ENCODE data around the gene GAB2.

The GAB2 gene

DNA sequence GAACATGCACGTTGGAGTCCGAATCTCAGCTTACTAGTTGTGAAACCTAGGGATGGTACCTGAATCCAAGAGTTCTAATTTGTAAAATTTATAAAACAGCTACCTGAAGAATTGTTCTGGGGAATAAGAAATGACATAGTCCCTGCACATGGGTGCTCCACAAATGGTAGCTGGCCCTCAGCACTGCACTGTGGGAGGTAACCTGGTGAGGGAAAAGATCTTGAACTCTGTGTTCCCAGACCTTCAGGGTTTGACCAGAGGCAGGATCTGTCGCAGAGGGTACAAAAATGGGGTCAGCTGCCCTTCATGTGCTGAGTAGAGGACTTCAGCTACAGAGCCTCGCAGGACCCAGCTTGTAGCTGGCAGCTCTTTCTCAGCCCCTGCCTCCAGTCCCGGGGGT is 155.4 kb downstream of the GAB2 start:
- Histone ChIP-seq H3K4me3 (ENCODE audit: low read depth, low read length) (no peak overlapping the region), H3K36me3 (replicated peaks) (no peaks in the 10 kb centered on the region), H3K27me3 (replicated peaks) (no peaks in the 10 kb centered on the region), H3K27ac (no peak overlapping the region)
- in situ Hi-C loops (cut with HindIII; ENCODE audit: low pct_ligation_motif_present, low sequenced_read_pairs), result no loop called here
- no peak for TF ChIP-seq CTCF (IDR thresholded peaks at IDR 0.05; ENCODE audit: low read depth, low read length, missing control alignments)
- no peak for DNase-seq

- no peak for TF ChIP-seq CTCF (IDR thresholded peaks at IDR 0.05; ENCODE audit: low read depth, low read length, missing control alignments)
- no peak overlapping the region for H3K27ac ChIP-seq
- H3K36me3 ChIP-seq (replicated peaks), result no peaks in the 10 kb centered on the region
- in situ Hi-C loops (cut with HindIII; ENCODE audit: low pct_ligation_motif_present, low sequenced_read_pairs), result no loop called here
- no peak for DNase-seq
- H3K27me3 ChIP-seq (replicated peaks), result no peaks in the 10 kb centered on the region
- no peak overlapping the region for H3K4me3 ChIP-seq (ENCODE audit: low read depth, low read length)
These were observed 155.8 kb downstream of the GAB2 start for GRCh38 chr11:78261828-78262227.

DNA sequence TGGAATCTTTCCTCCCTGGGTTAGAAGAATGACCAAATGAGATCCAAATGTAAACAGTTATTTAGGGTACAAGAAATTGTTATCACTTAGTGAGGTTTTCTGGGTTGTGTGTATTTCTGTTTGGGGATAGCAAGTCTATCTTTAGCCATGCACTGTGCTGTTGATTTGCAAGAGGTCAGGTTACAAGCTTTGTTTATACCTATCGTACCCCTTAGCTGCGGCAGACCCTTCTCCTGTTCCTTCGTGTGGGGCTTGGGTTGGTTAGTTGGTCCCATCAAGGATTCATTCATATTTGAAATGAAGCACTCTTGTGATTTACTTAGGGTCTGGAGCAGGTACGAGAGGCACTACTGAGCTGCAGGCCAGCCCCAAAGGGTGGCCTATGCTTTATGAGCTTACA is 156.3 kb downstream of the GAB2 start:
- no peak for TF ChIP-seq CTCF (IDR thresholded peaks at IDR 0.05; ENCODE audit: low read depth, low read length, missing control alignments)
- no peak for DNase-seq
- in situ Hi-C loops (cut with HindIII; ENCODE audit: low pct_ligation_motif_present, low sequenced_read_pairs), result no loop called here
- H3K27me3 ChIP-seq (replicated peaks), result no peaks in the 10 kb centered on the region
- H3K27ac ChIP-seq, result no peak overlapping the region
- no peaks in the 10 kb centered on the region for H3K36me3 ChIP-seq (replicated peaks)
- H3K4me3 ChIP-seq (ENCODE audit: low read depth, low read length), result no peak overlapping the region

DNA sequence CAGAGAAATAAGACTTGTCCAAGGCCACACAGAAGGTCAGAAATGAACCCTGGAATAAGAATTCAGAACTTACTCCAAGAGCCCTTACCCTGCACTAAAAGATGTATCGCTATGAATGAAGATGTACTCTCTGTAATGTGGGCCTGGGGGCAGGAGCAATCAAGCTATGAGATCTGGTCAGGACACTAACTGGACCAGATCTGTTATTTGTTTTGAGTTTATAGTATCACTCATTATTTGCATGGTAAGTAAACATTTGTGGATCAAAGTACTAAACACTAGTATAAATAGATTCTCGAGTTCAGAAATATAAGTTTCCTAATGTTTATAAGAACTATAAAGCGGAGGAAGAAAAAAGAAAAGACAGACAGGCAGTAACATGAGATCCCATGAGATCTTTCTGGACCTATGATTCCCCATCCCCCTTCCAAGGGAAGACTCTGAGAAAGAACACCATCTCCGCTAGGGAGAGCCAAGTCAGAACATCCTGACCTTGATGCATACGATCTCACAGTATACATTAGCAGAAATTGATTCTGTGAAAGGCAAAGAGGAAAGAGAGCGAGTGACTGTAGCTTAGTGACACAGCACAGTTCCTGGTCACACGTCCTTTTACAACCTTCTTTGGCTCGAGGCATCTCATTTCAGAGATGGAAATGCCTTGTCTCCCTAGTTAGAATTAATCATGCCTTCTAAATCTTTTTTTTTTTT is 157.7 kb downstream of the GAB2 start:
- DNase-seq, result no peak
- H3K36me3 ChIP-seq (replicated peaks), result no peaks in the 10 kb centered on the region
- no peak for TF ChIP-seq CTCF (IDR thresholded peaks at IDR 0.05; ENCODE audit: low read depth, low read length, missing control alignments)
- no peak overlapping the region for H3K27ac ChIP-seq
- no peaks in the 10 kb centered on the region for H3K27me3 ChIP-seq (replicated peaks)
- H3K4me3 ChIP-seq (ENCODE audit: low read depth, low read length), result no peak overlapping the region
- in situ Hi-C loops (cut with HindIII; ENCODE audit: low pct_ligation_motif_present, low sequenced_read_pairs), result no loop called here

- H3K4me3 ChIP-seq (ENCODE audit: low read depth, low read length), result no peak overlapping the region
- DNase-seq, result no peak
- H3K27me3 ChIP-seq (replicated peaks), result no peaks in the 10 kb centered on the region
- no peak overlapping the region for H3K27ac ChIP-seq
- no peak for TF ChIP-seq CTCF (IDR thresholded peaks at IDR 0.05; ENCODE audit: low read depth, low read length, missing control alignments)
- in situ Hi-C loops (cut with HindIII; ENCODE audit: low pct_ligation_motif_present, low sequenced_read_pairs), result no loop called here
- no peaks in the 10 kb centered on the region for H3K36me3 ChIP-seq (replicated peaks)
These were observed 160.0 kb downstream of the GAB2 start for GRCh38 chr11:78257654-78258053.

DNA sequence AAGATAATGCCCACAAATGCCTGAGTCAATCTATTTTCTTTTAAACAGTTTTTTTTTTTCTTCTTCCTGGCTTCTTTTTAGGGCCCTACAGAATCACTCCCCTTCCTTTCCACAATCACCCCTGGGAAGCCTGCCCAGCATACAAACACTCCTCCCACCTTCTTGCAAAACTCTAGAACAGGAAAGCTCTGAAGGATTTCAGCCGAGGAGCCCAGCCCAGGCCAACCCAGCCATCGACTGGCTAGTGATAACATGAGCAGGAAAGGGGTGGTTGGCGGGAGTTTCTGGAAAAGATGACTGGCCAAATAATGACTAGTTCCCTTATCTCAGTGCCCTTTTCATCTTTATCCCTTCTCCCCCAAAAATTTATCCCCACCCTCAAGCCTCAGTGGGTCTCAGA is 160.7 kb downstream of the GAB2 start:
- TF ChIP-seq CTCF (IDR thresholded peaks at IDR 0.05; ENCODE audit: low read depth, low read length, missing control alignments), result no peak
- Histone ChIP-seq H3K4me3 (ENCODE audit: low read depth, low read length) (no peak overlapping the region), H3K27me3 (replicated peaks) (no peaks in the 10 kb centered on the region), H3K36me3 (replicated peaks) (no peaks in the 10 kb centered on the region), H3K27ac (no peak overlapping the region)
- DNase-seq, result peak; percentile 72
- in situ Hi-C loops (cut with HindIII; ENCODE audit: low pct_ligation_motif_present, low sequenced_read_pairs), result no loop called here

Data from brain microvascular endothelial cell (primary cell).